ENCODE results near the gene ARHGAP6. TPM values are rescaled to one million over a fixed set of nuclear protein-coding genes. Genes with fewer than 3 reads are reported as not detected.

ARHGAP6 gene
- total and polyA plus RNA-seq, 2 of the 4 experiments (the other 2 are of a cell fraction): 1.4 to 1.8 TPM

DNA sequence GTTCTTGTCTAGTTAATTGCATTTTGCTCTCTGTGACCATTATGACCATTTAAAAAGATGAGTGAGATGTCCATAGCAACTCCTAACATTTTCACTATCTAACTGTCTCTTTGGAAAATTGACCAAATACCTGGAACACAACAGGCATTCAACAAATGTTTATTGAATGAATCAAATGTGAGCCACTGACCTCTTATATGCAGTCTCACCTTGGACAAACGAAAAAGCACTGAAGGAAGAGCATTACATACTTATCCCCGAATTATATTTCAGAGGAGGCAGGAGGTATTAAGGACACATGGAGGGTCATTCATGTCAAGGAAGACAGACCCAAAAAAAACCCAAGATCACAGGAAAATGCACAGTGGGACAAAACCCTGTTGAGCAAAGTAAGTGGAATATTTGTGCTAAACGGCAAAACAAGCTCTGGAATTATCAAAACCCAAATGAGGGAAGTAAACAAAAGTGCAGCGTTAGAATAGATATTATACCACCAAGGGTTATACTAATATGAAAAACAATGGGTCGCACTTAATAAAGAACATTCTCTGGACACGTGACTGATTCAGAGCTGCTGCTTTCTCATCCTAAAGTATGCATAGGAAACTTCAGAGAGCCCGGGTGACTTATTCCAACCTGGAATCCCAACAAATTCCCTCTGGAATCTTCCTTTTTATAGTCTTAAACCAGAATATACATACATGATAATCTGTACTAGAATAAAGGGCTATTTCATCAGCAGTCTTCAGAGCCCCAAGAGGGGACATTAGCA lies 240.6 kb downstream of the ARHGAP6 start:
- Histone ChIP-seq H2BK120ac (ENCODE audit: low read depth, low read length) (no peak overlapping the region), H3K36me3 (ENCODE audit: control insufficient read depth, insufficient read depth, low read length) (no peaks in the 10 kb centered on the region), H4K91ac (ENCODE audit: insufficient read depth, low read depth, low read length) (no peak overlapping the region), H2BK20ac (ENCODE audit: low read depth, low read length) (no peak overlapping the region), H3K4me1 (ENCODE audit: control insufficient read depth, insufficient read depth, low read length) (peaks cover 2% of the 10 kb centered on the region; the same call in 1 of the 2 replicates), H2BK5ac (ENCODE audit: low read depth, low read length, poor library complexity, severe bottlenecking) (no peak overlapping the region), H3K27me3 (ENCODE audit: control insufficient read depth, insufficient read depth, low read length) (no peaks in the 10 kb centered on the region), H3K9me3 (ENCODE audit: control insufficient read depth, insufficient read depth, low read length) (no peaks in the 10 kb centered on the region), H3K4me2 (ENCODE audit: low read depth, low read length) (no peak overlapping the region), H2AFZ (replicated peaks; ENCODE audit: low read length, poor library complexity) (no peak overlapping the region), H2BK15ac (ENCODE audit: low read depth, low read length) (no peak overlapping the region), H3K56ac (ENCODE audit: extremely low read depth, insufficient read depth, low read length) (no peak overlapping the region), H3K27ac (ENCODE audit: insufficient read depth, low read length) (no peak overlapping the region), H3K14ac (replicated peaks; ENCODE audit: low read depth, low read length) (no peak overlapping the region), H3K23ac (ENCODE audit: low read depth, low read length) (no peak overlapping the region), H3K4me3 (ENCODE audit: insufficient read depth, low read depth, low read length) (no peak overlapping the region), H4K8ac (ENCODE audit: low read depth in 2 of 2, low read length in 2 of 2) (no peak overlapping the region), H4K5ac (ENCODE audit: low read depth, low read length) (no peak overlapping the region), H4K20me1 (ENCODE audit: insufficient read depth, low read length) (no peaks in the 10 kb centered on the region), H3K9me1 (ENCODE audit: insufficient read depth, low read length) (peaks cover 4% of the 10 kb centered on the region), H3K4ac (ENCODE audit: low read depth, low read length) (no peak overlapping the region), H2AK9ac (replicated peaks; ENCODE audit: low read depth, low read length, poor library complexity) (no peak overlapping the region), H2AK5ac (ENCODE audit: low read depth, low read length) (no peak overlapping the region), H3K9ac (ENCODE audit: low read depth, low read length) (no peak overlapping the region), H3K79me1 (ENCODE audit: low read depth in 1 of 2, low read length in 2 of 2) (peaks cover 0 to 4% of the 10 kb centered on the region in 2 experiments; a peak in 1 of 4 replicates), H3K18ac (ENCODE audit: low read depth, low read length) (no peak overlapping the region)
- BruUV-seq (replicated peaks): no TSS peak
- CTCF ChIA-PET: interaction anchor here (1.5 kb wide), 1 partner anchor 74 kb away, joined by 3 read pairs; no protein-coding TSS in a partner anchor
- in situ Hi-C loops (cut with MboI; ENCODE audit: low sequenced_read_pairs): no loop called here
- no peak for ATAC-seq (ENCODE audit: low read depth)
- WGBS, 2 experiments (ENCODE audit: extremely low coverage in 2 of 2, insufficient read length in 1 of 2): no CpG with 5 or more reads among the region's 7 CpGs
- dilution Hi-C loops (cut with HindIII; ENCODE audit: low sequenced_read_pairs, unreplicated experiment): no loop called here
- no peak for TF ChIP-seq MAFK (IDR thresholded peaks at IDR 0.05; ENCODE audit: low read depth, low read length)
- TF ChIP-seq, protein P1, sequence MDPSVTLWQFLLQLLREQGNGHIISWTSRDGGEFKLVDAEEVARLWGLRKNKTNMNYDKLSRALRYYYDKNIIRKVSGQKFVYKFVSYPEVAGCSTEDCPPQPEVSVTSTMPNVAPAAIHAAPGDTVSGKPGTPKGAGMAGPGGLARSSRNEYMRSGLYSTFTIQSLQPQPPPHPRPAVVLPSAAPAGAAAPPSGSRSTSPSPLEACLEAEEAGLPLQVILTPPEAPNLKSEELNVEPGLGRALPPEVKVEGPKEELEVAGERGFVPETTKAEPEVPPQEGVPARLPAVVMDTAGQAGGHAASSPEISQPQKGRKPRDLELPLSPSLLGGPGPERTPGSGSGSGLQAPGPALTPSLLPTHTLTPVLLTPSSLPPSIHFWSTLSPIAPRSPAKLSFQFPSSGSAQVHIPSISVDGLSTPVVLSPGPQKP (IDR thresholded peaks at IDR 0.05; ENCODE audit: borderline replicate concordance, low read depth, low read length): no peak
- no peak for TF ChIP-seq RAD21 (IDR thresholded peaks at IDR 0.05; ENCODE audit: low read length)
- no peak for TF ChIP-seq BHLHE40 (IDR thresholded peaks at IDR 0.05; ENCODE audit: low read depth, low read length)
- TF ChIP-seq, protein P2, sequence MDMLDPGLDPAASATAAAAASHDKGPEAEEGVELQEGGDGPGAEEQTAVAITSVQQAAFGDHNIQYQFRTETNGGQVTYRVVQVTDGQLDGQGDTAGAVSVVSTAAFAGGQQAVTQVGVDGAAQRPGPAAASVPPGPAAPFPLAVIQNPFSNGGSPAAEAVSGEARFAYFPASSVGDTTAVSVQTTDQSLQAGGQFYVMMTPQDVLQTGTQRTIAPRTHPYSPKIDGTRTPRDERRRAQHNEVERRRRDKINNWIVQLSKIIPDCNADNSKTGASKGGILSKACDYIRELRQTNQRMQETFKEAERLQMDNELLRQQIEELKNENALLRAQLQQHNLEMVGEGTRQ (IDR thresholded peaks at IDR 0.05; ENCODE audit: low read depth, low read length): 0 out of 2 replicates have a peak, but pooled peaks have one; percentile 17
- no peak for DNase-seq
- POLR2A ChIA-PET (ENCODE audit: unreplicated experiment): no interaction called here
- intact Hi-C loops (cut with micrococcal nuclease): loop anchor here (10.0 kb wide), 1 partner anchor 280 kb away; no protein-coding TSS in a partner anchor
